Uterus (tissue), 2 donors: Measurements from ENCODE around the gene SKOR1.

Source experiments
- POLR2A ChIP-seq, 2 donors: fragments of 450-650 bp; IDR thresholded peaks; one replicate each; pipeline ENCODE4 v1.6.1; 2016; ENCODE audit warnings: antibody characterized with exemption in 2 of 2, mild to moderate bottlenecking in 1 of 2, moderate library complexity in 1 of 2
- TF ChIP-seq, protein P1 (sequence below), 4 experiments: fragments of 200-600 bp in 2 of 4; fragments of 450-650 bp in 2 of 4; sonication (generic) in 2 of 4; IDR thresholded peaks; one replicate each; pipeline ENCODE4 v1.5.1; 2016 to 2019; ENCODE audit warnings: antibody characterized with exemption in 4 of 4, mild to moderate bottlenecking in 2 of 4, moderate library complexity in 1 of 4

- TF ChIP-seq, protein P1, sequence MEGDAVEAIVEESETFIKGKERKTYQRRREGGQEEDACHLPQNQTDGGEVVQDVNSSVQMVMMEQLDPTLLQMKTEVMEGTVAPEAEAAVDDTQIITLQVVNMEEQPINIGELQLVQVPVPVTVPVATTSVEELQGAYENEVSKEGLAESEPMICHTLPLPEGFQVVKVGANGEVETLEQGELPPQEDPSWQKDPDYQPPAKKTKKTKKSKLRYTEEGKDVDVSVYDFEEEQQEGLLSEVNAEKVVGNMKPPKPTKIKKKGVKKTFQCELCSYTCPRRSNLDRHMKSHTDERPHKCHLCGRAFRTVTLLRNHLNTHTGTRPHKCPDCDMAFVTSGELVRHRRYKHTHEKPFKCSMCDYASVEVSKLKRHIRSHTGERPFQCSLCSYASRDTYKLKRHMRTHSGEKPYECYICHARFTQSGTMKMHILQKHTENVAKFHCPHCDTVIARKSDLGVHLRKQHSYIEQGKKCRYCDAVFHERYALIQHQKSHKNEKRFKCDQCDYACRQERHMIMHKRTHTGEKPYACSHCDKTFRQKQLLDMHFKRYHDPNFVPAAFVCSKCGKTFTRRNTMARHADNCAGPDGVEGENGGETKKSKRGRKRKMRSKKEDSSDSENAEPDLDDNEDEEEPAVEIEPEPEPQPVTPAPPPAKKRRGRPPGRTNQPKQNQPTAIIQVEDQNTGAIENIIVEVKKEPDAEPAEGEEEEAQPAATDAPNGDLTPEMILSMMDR (IDR thresholded peaks at IDR 0.05), result no peak
- no peak for TF ChIP-seq POLR2A (IDR thresholded peaks at IDR 0.05)
These were observed 34.5 kb upstream of the SKOR1 start for GRCh38 chr15:67790610-67791319.
